GM13977 (cell line): Measurements from ENCODE around the gene HNF1B.

Source experiments
- DNase-seq: peaks from one replicate; pipeline ENCODE4 v3.0.0; 2012; ENCODE audit warnings: low spot score
- in situ Hi-C: fragments of 300-500 bp; cut with MboI; formaldehyde crosslinking; loops from one replicate; pipeline ENCODE4 v1.12.0; 2022; ENCODE audit warnings: low sequenced_read_pairs, low pct_unique_long_range_greater_than_20kb, mixed read lengths, inconsistent platforms; ENCODE audit not compliant: unreplicated experiment
- TF ChIP-seq, protein P1 (sequence below): IDR thresholded peaks from 2 replicates; pipeline ENCODE4 v1.5.1; 2012; ENCODE audit warnings: mild to moderate bottlenecking, control low read depth; ENCODE audit not compliant: insufficient read depth; ENCODE audit errors: extremely low read depth, missing control alignments

The HNF1B gene

DNA sequence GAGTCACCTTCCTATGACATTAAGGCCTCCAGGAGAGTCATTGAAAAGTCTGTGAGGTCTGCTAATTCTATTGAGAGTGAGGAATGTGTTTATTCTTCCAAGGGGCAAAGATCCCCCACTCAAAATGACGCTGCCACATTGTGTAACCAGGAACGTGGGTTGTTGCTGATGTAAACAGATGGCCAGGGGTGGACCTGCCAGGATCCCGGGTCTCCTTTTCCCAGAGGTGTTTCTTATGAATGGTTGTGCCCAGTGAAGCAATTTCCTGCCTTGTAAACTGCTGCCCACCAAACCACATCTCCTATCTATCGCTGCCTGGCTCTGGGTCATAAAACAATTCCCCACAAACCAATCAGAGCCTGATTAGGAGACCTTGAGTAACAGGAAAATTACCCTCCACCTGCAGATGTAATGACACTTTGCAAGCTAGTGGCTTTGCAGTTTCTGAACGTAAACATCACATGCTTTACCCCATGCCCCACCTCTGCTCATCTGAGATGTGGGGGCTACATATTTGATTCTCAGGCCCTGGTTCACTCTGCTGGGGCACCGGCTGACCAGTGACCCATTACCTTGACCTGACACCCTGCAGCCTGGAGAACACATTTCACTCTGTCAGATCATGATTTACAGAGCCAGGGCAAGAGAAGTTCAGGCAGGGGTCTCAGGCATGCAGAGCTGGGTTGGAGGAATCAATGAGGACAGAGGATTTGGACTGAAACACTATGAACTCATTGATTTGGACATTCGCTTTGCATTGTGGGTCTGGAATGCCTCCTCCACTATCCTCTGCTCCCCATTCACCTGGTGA is 68.5 kb downstream of the HNF1B start:
- in situ Hi-C loops, result no loop called here

DNA sequence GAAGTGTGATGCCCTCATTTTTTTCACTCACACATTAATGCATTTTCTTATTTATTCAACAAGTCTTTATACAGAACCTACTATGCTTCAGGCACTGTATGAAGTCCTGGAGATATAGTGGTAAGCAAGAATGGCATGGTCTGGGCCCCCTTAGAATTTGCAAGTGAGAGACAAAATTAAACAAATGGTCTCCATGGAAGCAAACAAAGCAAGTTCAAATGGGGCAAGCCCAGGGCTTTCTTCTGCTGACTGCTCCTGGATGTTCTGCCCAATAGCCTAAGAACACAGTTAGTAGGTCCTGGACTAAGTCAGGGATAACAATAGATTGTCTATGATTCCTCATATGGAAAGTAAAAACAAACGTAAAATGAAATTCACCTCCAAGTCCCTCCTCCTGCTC is 70.3 kb downstream of the HNF1B start:
- DNase-seq, result no peak
- in situ Hi-C loops, result no loop called here
- TF ChIP-seq, protein P1, sequence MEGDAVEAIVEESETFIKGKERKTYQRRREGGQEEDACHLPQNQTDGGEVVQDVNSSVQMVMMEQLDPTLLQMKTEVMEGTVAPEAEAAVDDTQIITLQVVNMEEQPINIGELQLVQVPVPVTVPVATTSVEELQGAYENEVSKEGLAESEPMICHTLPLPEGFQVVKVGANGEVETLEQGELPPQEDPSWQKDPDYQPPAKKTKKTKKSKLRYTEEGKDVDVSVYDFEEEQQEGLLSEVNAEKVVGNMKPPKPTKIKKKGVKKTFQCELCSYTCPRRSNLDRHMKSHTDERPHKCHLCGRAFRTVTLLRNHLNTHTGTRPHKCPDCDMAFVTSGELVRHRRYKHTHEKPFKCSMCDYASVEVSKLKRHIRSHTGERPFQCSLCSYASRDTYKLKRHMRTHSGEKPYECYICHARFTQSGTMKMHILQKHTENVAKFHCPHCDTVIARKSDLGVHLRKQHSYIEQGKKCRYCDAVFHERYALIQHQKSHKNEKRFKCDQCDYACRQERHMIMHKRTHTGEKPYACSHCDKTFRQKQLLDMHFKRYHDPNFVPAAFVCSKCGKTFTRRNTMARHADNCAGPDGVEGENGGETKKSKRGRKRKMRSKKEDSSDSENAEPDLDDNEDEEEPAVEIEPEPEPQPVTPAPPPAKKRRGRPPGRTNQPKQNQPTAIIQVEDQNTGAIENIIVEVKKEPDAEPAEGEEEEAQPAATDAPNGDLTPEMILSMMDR, result no peak

More for the DNA sequence above, 68.5 kb downstream of the HNF1B start:
- TF ChIP-seq, protein P1, result no peak
- no peak for DNase-seq

DNA sequence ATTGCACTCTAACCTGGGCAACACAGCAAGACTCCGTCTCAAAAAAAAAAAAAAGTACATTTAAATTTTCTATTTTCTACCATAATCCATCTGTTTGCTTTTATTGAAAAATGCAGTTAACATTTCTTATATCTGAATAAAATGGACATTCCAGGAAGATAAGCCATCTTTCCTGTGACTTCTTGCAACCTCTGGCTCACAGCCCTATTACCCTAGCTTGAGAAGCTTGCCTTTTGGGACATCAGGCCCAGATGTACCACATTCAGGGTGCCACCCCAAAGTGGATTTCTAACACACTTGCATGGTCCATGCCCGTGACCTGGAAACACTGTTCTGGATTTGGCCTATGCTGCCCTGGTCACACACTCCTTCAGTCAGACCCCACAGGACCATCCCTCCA is 71.5 kb downstream of the HNF1B start:
- in situ Hi-C loops, result no loop called here
- TF ChIP-seq, protein P1, result no peak
- DNase-seq, result no peak

DNA sequence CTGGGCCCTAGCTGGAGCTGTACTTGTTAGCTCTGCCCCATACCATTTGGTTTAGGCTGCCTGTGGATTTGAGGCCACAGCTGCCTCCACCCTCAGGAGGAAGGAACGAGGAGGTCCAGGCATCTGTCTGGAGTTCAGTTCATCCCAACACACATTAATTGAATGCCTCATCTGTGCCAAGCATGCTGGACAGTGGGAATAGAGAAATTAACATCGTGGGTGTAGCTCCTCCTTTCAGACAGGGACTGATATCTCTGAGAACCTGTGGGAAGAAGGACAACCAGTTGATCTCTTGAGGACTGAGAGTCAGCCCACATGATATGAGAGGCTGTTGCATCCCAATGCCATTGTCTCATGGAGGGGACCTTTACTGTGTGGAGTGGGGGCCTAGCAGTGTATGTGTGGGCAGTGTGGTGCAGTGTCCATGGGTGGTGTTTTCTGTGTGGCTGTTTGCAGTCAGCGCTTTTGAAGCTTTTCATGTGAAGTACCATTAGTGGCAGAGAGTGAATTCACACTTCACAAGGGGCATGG is 72.2 kb downstream of the HNF1B start:
- in situ Hi-C loops, result no loop called here
- TF ChIP-seq, protein P1, result no peak
- DNase-seq, result no peak

DNA sequence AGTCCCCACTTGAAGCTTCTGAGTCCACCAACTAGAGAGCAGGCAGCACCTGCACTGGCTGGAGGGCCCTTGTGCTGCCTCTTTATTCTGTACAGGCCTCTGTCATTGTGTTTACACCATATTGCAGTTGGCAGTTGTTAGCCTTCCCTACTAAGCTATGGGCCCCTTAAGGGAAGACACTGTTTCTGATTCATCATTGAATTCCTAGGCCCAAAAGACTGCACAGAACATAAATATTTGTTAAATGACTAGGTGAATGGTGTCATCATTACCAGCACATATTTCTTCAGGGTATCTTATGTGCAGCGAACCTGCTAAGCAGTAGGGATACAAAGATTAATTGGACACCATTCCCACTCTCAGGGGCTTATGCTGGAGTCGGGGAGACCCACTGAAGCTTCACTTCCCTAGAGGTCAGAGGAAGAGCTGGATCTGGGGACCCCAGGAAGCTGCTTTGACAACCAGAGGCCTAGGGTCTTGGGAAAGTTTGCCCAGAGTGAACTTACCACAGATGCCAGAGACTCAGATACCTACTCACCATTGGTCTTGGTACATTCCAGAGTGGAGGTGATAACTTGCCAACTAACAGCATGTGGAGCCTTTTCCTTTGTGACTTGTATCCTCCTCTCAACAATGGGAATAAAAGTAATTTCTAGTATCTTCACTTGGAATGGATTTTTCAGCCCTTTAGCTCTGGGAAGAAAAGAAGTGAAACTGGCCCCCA is 72.9 kb downstream of the HNF1B start:
- in situ Hi-C loops, result no loop called here
- no peak for DNase-seq
- TF ChIP-seq, protein P1, result no peak

DNA sequence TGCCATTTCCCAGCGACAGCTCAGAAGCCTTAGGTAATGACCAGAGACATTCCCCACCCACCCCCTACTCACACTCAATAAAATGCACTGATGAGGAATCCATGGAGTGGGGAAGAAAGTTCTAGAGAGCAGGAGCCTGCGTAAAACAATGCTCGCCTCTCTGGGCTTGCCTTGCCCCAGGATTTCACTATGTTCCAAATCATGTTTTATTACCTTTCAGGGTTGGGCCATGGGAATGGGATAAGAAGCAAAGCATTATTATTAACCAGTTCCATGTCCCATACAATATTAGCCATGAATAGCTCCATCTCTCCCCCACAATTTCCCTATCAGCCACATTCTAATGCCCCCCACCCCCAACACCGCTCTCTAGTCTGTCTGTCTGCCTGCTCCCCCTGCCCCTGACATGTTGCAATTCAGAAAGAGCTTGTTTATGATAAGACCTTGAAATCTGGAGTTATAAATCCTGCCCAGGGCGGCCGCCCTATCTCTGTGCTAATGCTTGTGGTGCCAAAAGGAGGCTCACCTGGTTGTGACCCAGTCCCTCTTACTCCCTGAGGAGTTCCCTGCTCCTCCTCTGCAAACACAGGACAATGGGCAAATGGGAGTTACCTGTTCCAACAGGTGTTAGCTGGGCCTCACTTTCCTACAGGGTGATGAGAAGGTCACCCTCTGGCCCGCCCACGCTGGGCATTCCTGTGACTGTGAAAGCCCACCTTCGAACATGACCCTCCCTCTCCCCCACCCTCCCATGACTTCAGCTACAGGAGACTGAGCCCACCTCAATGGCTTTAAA is 73.6 kb downstream of the HNF1B start:
- TF ChIP-seq, protein P1, result no peak
- in situ Hi-C loops, result no loop called here
- DNase-seq, result no peak
